ENCODE measurements around the gene ANKIB1.

DNA sequence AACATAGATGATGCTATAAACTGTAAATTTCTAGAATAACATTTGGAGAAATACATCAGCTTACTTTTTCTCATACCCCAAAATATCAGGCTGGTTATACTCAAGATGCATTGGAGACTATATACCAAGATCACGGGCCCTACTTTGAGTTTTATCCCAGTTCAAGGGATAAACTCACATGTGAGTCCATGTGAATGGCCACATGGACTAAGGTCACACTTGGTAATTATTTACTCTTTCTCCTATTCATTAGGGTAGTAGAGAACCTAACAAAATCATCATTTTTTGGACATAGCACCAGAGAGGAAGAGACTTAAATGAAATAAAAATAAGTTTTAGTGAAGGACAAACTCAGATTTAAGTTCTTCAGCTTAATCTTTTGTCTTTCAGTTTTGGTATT lies 108.4 kb downstream of the ANKIB1 start:
- no peak for TF ChIP-seq CTCF (tag by site-specific recombination; IDR thresholded peaks at IDR 0.05)
- TF ChIP-seq, protein P1, sequence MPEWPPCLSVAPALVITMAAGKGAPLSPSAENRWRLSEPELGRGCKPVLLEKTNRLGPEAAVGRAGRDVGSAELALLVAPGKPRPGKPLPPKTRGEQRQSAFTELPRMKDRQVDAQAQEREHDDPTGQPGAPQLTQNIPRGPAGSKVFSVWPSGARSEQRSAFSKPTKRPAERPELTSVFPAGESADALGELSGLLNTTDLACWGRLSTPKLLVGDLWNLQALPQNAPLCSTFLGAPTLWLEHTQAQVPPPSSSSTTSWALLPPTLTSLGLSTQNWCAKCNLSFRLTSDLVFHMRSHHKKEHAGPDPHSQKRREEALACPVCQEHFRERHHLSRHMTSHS (tag by site-specific recombination; IDR thresholded peaks at IDR 0.05) = no peak
- no peak for TF ChIP-seq ZNF324 (tag by site-specific recombination; IDR thresholded peaks at IDR 0.05)
- no peak for TF ChIP-seq GLIS1 (tag by site-specific recombination; IDR thresholded peaks at IDR 0.05)
- TF ChIP-seq ZNF747 (tag by site-specific recombination; IDR thresholded peaks at IDR 0.05) = no peak
- no peak for TF ChIP-seq ZSCAN4 (tag by site-specific recombination; IDR thresholded peaks at IDR 0.05)
- TF ChIP-seq SCRT1 (tag by site-specific recombination; IDR thresholded peaks at IDR 0.05; ENCODE audit: borderline replicate concordance) = no peak
- TF ChIP-seq ZBTB7A (tag by site-specific recombination; IDR thresholded peaks at IDR 0.05; ENCODE audit: low read depth) = no peak

Data from HEK293 (cell line).